Skeletal muscle cell (primary cell): ENCODE results near the gene FLNA.
"Not testable (repeated sequence)": the region's sequence is repeated elsewhere in the genome, so short reads cannot be mapped to it uniquely, and the experiment has no call there.

Source experiments
- DNase-seq: peaks from one replicate; pipeline ENCODE4 v3.0.0-alpha.2; 2010; ENCODE audit warnings: low read depth
- H3K4me3 ChIP-seq: 2 replicates; pipeline ENCODE4 v1.5.1; 2011; ENCODE audit warnings: low read depth, mild to moderate bottlenecking, control low read depth, low read length, moderate library complexity

FLNA gene

DNA sequence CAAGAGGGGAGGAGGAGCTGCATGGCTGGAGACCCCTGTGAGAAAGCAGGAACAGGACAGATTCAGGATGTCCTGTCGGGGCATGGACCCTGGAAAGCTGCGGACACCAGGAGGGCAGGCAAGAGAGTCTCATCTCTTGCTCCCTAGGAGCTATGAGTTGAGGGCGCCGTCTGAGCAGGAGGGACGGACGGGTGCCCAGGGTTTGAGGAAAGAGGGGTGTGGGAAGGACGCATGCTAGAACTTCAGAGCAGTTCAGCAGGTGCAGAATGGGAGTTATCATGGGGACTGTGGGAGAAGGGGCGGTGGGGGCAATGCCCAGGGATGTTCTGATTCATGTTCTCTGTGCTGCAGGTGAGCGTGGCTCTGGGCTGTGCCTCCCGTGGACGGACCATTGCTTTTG, 54.0 kb downstream of the FLNA start:
- H3K4me3 ChIP-seq = no peak overlapping the region
- DNase-seq = no peak

GRCh38 chrX:154317391-154317995, 56.9 kb downstream of the FLNA start:
- no peak overlapping the region for H3K4me3 ChIP-seq
- DNase-seq = no peak

- H3K4me3 ChIP-seq = no peak overlapping the region
- DNase-seq = no peak
Observed at GRCh38 chrX:154315416-154315815, 59.0 kb downstream of the FLNA start.

DNA sequence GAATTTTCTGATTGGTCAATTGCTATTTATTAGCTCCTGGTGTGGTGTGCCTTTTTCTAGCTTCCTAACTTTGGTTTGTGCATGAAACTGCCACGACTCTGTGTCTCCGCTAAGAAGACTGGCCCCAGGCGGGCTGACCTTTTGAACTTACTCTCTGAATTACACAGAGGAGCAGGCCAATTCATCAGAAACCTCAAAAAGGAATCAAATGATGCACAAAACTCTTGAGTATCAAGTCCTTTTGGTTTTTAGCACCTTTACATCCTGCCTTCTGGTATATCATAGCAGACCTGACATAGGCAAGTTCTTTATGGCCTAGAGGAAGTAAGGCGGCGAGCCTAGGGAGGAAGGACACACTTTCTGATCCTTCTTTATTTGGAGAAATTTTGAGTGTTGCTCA, 61.3 kb downstream of the FLNA start:
- DNase-seq = no peak
- H3K4me3 ChIP-seq = no peak overlapping the region

GRCh38 chrX:154312116-154312515, 62.3 kb downstream of the FLNA start:
- DNase-seq = no peak
- H3K4me3 ChIP-seq = no peak overlapping the region

- H3K4me3 ChIP-seq = no peak overlapping the region
- no peak for DNase-seq
Observed at GRCh38 chrX:154310616-154311536, 63.6 kb downstream of the FLNA start.

- DNase-seq = no peak
- no peak overlapping the region for H3K4me3 ChIP-seq
Observed at GRCh38 chrX:154309041-154309775, 65.2 kb downstream of the FLNA start.

GRCh38 chrX:154308108-154308946, 66.1 kb downstream of the FLNA start:
- no peak overlapping the region for H3K4me3 ChIP-seq
- DNase-seq = no peak

DNA sequence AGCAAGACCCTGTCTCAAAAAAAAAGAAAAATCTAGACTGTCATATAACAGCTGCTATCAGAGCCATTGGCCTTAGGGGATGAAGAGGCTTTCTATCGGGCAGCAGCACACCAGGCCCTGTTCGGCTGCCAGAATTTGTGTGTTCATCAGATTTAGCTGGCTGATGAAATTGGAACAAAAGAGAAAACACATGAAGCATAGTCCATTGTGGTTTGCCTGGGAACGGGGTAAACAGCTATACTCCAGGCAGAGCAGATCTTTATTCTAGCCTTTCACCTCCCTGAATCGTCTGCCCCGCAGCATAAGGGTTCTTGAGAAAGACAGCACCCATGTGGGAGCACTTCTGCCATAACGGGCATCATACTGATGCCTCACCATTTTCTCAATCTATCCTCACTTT, 67.2 kb downstream of the FLNA start:
- no peak for DNase-seq
- H3K4me3 ChIP-seq = no peak overlapping the region

GRCh38 chrX:154305541-154306205, 68.8 kb downstream of the FLNA start:
- no peak overlapping the region for H3K4me3 ChIP-seq
- DNase-seq = no peak

GRCh38 chrX:154304846-154305245, 69.6 kb downstream of the FLNA start:
- DNase-seq = no peak

DNA sequence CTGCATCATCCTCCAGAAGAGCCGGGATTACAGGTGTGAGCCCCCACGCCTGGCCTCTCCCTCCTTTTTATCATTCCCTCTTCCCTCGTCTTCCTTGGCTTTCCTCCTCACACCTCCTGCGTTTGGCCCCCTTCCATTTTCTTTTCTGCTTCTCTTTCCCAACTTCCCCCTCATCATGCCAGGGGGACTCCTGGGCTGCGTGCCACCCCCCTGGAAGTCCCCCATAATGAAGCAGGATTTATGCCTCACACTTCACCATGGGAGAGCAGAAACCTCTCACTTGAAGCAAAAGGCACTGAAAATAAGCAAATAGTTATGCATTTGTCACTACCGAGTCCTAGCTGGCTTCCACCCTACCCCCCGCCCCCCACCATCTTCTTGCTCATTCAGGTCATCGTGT, 71.0 kb downstream of the FLNA start:
- H3K4me3 ChIP-seq = no peak overlapping the region
- no peak for DNase-seq

More at GRCh38 chrX:154304846-154305245, 69.6 kb downstream of the FLNA start:
- H3K4me3 ChIP-seq = no peak overlapping the region

DNA sequence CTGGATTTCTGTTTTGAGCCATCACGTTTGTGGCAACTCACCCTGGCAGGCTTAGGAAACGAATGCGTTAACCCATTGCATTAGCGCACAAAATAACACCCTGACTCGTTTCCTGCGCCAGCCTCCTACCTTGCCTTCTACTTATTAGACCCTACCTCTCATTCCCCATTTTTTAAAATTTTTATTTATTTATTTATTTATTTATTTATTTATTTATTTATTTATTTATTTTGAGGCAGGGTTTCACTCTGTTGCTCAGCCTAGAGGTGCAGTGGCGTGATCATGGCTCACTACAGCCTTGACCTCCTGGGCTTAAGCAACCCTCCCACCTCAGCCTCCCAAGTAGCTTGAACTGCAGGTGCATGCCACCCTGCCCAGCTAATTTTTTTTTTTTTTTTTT, 71.4 kb downstream of the FLNA start:
- H3K4me3 ChIP-seq, DNase-seq: not testable (repeated sequence)

DNA sequence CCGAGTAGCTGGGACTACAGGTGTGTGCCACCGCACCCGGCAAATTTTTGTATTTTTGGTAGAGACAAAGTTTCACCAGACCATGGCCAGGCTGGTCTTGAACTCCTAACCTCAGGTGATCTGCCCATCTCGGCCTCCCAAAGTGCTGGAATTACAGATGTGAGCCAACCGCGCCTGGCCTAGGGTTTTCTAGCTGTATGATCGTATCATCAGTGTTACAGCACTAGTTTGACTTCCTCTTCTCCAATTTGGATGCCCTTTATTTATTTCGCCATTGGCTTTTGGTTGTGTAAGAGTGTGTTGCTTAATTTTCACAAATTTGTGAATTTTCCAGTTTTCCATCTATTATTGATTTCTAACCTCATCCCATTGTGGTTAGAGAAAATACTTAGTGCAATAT, 73.6 kb downstream of the FLNA start:
- no peak for DNase-seq
- no peak overlapping the region for H3K4me3 ChIP-seq
